Hair follicle dermal papilla cell (primary cell): ENCODE measurements around the gene GSTK1. TPM values are rescaled to one million over a fixed set of nuclear protein-coding genes. Genes with fewer than 3 reads are reported as not detected.

ENCODE experiments used
- small RNA-seq: library from RNA; depleted of rRNA; stranded (forward); fragments of <200 nt; gene quantifications from one replicate; pipeline ENCODE3, GENCODE V24; 2012
- total RNA-seq: library from RNA; depleted of rRNA; stranded (reverse); fragments of >200 nt; gene quantifications from 2 replicates; pipeline ENCODE4 v1.2.3, GENCODE V29; 2012

GSTK1 gene
- 93.0 and 96.8 TPM in 2 replicates for total RNA-seq

DNA sequence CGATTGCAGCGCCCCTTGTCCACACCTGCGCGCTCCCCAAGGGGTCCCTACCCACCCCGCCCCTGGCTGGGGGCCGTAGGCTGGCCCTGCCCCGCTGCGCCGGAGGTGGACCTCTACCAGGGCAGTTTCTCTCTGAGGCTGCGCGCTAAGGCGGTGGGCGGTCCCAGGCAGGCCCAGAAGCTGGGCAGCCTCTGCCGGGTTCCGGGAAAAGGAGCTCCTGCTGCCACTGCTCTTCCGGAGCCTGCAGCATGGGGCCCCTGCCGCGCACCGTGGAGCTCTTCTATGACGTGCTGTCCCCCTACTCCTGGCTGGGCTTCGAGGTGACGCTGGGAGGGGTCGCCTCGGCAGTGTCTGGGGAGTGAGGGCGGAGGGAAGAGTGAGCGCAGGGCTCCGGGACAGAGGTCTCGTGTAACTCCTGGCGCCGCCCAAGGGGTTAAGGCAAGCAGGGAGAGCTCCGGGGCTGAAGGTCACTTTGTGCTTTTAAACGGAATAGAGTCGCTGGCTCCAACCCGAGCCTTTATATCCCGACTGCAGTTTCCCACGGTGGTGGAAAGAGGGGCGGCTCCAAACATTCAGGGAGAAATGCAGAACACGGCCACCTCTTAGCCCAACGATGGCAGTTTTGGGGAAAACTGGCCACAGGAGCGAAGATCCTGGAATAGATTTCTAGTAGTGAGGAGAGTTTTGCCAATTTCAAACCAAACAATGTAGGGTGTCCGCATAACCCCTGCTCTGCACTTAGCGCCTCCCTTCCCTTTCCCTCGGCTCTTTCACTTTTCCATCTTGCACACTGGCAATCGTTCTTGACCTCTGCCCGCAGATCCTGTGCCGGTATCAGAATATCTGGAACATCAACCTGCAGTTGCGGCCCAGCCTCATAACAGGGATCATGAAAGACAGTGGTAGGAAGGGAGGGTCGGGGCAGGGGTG is at the start of gene GSTK1:
GSTK1 (plus strand) TSS at position 176 of the 930 bp plus-strand sequence; CDS start at position 249, 73 bp downstream.

DNA sequence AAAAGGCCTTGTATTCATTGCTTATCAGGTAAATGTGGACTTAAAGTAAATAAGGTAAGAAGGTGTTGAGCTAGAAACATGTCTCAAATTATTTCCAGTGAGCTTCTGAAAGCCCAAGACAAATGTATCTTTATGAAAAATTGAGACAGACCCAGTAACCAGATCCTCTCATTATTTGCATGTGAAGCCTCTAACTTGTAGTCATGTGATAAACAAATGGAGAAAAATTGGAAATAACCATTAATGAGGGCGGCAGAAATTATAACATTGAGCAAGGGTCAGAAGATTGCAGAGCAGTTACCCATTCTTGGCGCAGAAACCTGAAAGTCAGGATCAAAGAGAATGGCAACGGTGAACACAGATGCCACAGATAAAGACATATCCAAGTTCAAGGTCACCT is 41.5 kb upstream of the GSTK1 start, which contains the start of gene TAS2R40:
TAS2R40 (plus strand) TSS at position 301 of the 400 bp plus-strand sequence; CDS start at position 343, 42 bp downstream.

DNA sequence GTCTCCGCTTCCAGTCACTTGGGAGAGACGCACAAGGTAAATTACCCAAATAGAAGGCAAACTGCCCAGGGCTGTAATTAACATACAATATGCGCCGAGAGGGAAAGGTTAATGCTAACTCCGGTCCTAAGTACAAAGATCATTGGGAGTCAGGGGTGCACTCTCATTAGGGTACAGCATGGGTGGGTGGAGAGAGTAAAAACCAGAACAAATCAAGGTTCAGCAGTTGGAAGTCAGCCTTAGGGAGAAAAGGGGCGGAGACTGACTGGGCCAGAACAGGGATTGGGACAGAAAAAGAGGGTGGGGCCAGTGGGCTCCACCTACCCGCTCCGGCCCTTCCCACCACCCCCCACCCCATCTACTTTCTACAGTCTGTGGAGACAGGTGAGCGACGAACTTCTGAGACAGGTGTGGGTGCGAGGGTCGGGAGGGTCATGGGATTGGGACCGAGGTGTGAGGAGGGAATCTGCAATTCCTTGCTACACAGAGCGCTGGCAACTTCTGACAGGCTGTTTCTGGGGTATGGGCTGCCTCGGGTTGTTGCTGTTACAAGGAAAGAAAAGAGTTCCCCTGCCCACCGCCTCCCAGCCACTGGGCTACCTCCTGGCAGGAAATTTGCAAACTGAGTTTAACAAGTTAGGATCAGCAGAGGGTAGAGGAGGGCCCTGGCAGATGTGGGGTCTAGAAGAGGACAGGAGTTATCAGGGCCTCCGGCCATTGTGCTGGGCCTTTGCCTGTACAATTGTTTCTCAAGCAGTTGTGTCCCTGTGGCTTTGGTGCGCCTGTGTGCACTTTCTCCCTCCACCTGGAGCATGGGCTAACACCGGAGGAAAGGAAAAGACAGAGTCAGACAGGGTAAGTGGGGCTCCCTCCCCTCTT is 21.6 kb downstream of the GSTK1 start, which contains the start of gene TMEM139:
TMEM139 (plus strand) TSS at position 368 of the 879 bp plus-strand sequence. CDS start 1,000 bp downstream, outside the sequence.

DNA sequence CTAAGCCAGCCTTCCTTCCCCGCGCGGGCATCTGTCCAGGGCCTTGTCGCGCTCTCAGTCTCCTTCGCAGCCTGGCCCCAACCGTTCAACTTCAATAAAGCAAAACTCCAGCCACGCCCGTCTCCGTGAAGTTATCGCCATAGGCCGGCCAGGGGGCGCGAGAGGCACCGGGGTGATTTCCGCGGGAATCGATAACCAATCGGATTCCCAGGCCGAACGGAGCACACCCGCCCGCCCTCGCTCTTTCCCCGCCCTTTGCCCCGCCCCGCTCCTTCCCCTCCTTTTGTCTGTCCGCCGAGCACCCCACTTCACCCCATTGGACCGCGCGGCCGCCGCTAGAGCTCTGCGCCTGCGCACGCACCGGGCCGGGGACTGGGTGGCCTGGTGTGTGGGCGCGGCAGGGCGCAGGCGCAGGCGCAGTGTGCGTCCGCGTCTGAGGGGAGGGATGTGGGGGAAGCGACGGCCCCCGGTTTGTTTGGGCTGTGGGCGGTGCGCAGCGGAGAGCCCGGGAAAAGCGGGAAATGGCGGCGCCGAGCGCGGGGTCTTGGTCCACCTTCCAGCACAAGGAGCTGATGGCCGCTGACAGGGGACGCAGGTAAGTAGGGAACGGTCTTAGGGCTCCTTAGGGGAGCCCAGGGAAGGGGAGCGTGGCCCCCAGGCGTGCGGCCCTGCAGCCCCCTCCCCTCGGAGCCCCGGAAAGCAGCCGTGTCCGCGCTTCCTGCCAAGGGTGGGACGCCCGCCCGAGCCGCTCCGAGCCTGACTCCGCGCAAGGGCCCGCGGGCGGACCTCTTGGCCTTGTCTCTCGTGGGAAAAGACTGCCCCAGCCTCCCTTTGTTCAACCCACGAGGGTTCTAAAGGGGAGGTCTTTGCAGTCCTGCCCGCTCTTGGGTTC is 24.9 kb downstream of the GSTK1 start, which contains the start of gene CASP2:
CASP2 (plus strand) TSS at position 417 of the 892 bp plus-strand sequence; CDS start at position 522, 105 bp downstream.

DNA sequence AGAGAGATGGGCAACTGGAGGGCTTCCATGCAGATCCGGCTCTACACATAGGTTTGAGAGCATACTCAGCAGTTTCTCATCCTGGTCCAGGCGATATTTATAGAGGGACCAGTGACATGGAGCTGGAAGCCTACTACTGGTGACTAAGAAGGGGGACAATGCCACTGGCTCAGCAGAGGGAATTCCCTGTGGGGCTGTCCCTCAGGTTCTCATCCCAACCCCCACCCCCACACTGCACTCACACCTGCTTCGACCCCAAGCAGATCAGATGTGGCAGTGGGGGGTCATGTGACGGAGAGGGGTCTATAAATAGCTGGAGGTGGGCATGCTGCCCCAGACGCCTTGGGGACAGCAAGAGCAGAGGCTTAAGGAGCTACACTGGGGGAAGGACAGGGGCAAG is 52.5 kb downstream of the GSTK1 start, which contains the start of gene CLCN1:
CLCN1 (plus strand) TSS at position 336 of the 400 bp plus-strand sequence. CDS start 102 bp downstream, outside the sequence.

Small RNA genes lying within 50 kb of the gene (small RNA-seq; reads per million reads assigned to genes)
- gene AC073342.3 (not detected), gene RN7SL481P (not detected), gene RN7SL535P (not detected)

Other genes with a start within 250 kb of the GSTK1 start
- gene OR9A2, start 236.3 kb upstream of the GSTK1 start, total RNA-seq: not detected in 2 replicates
- gene OR6V1, start 211.1 kb upstream of the GSTK1 start, total RNA-seq: not detected in 2 replicates
- not detected in 2 replicates for gene PIP, start 131.4 kb upstream of the GSTK1 start, total RNA-seq
- gene TAS2R39, start 80.0 kb upstream of the GSTK1 start, total RNA-seq: not detected in 2 replicates
- not detected in 2 replicates for gene TAS2R40, start 41.4 kb upstream of the GSTK1 start, total RNA-seq
- gene TMEM139, start 21.5 kb downstream of the GSTK1 start, total RNA-seq: not detected in 2 replicates
- gene CASP2, start 24.9 kb downstream of the GSTK1 start, total RNA-seq: 8.1 and 9.6 TPM in 2 replicates
- gene CLCN1, start 52.7 kb downstream of the GSTK1 start, total RNA-seq: under 0.01 TPM in 1 of 2 replicates, not detected in the other
- gene FAM131B, start 99.3 kb downstream of the GSTK1 start, total RNA-seq: 1.3 and 1.8 TPM in 2 replicates
- gene ZYX, start 117.9 kb downstream of the GSTK1 start, total RNA-seq: 75.5 and 93.1 TPM in 2 replicates
- not detected in 2 replicates for gene EPHA1, start 145.4 kb downstream of the GSTK1 start, total RNA-seq
- not detected in 2 replicates for gene TAS2R60, start 180.0 kb downstream of the GSTK1 start, total RNA-seq
- gene TAS2R41, start 214.4 kb downstream of the GSTK1 start, total RNA-seq: 0.49 TPM in 1 of 2 replicates, not detected in the other